AG04449 (cell line): Measurements from ENCODE around the gene RSRP1.

Source experiments
- CTCF ChIA-PET: fragments of 350-600 bp; formaldehyde crosslinking; extraction: SDS; loops from one replicate; lab custom pipeline; 2021; ENCODE audit warnings: antibody characterized with exemption; lab: Yijun Ruan, JAX
- POLR2A ChIA-PET: fragments of 400-600, 350-600 bp; formaldehyde crosslinking; extraction: SDS; loops from one replicate; lab custom pipeline; 2020; ENCODE audit warnings: antibody characterized with exemption, inconsistent platforms; lab: Yijun Ruan, JAX
- DNase-seq: peaks from one replicate; pipeline ENCODE4 v3.0.0-alpha.2; 2010; ENCODE audit warnings: low read depth, low spot score
- H3K4me3 ChIP-seq: 2 replicates; pipeline ENCODE4 v1.5.1; 2011; ENCODE audit warnings: low read depth, mild to moderate bottlenecking, control low read depth, low read length
- TF ChIP-seq, protein P1 (sequence below): IDR thresholded peaks from one replicate; pipeline ENCODE4 v1.5.1; 2011; ENCODE audit warnings: mild to moderate bottlenecking, moderate library complexity, low read length, control low read depth, inconsistent platforms; ENCODE audit not compliant: insufficient read depth; ENCODE audit errors: missing control alignments

The RSRP1 gene

DNA sequence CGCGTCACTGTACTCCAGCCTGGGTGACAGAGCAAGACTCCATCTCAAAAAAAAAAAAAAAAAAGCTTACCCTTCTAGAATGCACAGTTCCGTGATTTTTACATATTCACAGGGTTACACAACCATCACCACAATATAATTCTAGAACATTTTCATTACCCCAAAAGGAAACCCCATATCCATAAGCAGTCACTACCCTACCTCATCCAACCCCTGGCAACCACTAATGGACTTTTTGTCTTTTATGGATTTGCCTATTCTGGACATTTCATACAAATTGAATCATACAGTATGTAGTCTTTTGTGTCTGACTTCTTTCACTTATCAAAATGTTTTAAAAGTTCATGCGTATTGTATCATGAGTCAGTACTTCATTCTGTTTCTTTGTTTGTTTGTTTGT is 37.7 kb downstream of the RSRP1 start:
- no peak for DNase-seq
- ChIA-PET CTCF (no interaction called here), POLR2A (no interaction called here)
- H3K4me3 ChIP-seq, result no peak overlapping the region
- TF ChIP-seq, protein P1, sequence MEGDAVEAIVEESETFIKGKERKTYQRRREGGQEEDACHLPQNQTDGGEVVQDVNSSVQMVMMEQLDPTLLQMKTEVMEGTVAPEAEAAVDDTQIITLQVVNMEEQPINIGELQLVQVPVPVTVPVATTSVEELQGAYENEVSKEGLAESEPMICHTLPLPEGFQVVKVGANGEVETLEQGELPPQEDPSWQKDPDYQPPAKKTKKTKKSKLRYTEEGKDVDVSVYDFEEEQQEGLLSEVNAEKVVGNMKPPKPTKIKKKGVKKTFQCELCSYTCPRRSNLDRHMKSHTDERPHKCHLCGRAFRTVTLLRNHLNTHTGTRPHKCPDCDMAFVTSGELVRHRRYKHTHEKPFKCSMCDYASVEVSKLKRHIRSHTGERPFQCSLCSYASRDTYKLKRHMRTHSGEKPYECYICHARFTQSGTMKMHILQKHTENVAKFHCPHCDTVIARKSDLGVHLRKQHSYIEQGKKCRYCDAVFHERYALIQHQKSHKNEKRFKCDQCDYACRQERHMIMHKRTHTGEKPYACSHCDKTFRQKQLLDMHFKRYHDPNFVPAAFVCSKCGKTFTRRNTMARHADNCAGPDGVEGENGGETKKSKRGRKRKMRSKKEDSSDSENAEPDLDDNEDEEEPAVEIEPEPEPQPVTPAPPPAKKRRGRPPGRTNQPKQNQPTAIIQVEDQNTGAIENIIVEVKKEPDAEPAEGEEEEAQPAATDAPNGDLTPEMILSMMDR, result no peak

DNA sequence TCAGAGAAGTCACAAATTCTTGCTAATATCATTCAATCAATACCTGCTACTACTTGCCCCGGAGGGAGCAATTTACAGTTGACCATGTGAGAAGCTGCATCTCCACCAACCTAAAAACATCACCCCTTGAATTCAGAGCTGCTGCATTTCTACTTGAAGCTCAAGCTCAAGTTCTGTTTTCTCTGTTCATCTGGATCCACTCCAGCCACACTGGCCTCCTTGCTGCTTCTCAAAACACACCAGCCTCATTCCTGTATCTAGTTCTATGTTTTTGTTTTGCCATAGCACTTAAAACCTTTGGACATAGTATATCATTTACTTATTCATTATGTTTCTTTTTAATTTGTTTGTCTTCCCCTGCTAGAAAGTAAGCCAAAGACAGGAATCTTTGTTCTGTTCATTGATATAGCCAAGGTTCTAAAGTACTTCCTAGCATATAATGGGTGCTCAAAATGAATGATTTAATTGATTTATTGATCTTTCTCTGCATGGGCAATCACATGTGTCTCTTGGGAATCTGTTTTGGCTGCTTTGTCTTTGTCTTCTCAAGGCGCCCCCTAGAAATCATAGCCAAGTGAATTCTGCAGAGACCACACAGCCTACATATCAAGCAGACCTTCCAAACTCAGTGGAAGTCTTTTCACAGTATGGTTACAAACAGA is 38.6 kb downstream of the RSRP1 start:
- TF ChIP-seq, protein P1, result no peak
- ChIA-PET CTCF (interaction anchor here (1.0 to 1.2 kb wide), 2 partner anchors 9 to 14 kb away, joined by 3 read pairs; no protein-coding TSS in a partner anchor), POLR2A (no interaction called here)
- DNase-seq, result no peak
- no peak overlapping the region for H3K4me3 ChIP-seq

- TF ChIP-seq, protein P1, result no peak
- ChIA-PET CTCF (interaction anchor here (1.0 to 1.2 kb wide), 2 partner anchors 9 to 15 kb away, joined by 3 read pairs; no protein-coding TSS in a partner anchor), POLR2A (no interaction called here)
- H3K4me3 ChIP-seq, result no peak overlapping the region
- no peak for DNase-seq
Measured at GRCh38 chr1:25208092-25208491, 39.2 kb downstream of the RSRP1 start.

- ChIA-PET POLR2A (interaction anchor here (1.1 to 1.7 kb wide), 2 partner anchors 26 to 41 kb away, joined by 3 to 5 read pairs; partner anchors contain the start of genes RSRP1 and SYF2), CTCF (interaction anchor here (0.8 to 6.7 kb wide), 22 partner anchors 8 to 542 kb away, joined by 3 to 69 read pairs (median 7); partner anchors contain the start of gene SYF2)
- TF ChIP-seq, protein P1, result no peak
- no peak for DNase-seq
- no peak overlapping the region for H3K4me3 ChIP-seq
Measured at GRCh38 chr1:25206201-25206600, 41.1 kb downstream of the RSRP1 start.

DNA sequence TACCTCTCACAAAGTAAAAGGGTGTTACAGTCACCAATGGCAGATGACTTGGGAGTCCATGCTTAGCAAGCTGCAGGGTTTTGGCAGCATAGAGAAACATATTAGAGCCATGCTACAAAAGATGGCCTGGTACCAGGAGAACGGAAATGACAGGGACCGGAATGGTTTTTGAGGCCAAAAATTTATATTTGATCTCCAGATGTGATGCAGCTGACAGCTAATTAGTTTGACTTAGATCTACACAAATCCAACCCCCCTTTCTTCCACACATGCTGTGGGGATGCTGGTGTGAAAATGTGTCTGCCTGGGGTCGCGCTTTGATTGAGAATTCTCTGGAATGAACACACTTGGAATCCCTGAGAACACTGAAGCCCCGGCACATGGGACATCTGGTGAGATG is 41.5 kb downstream of the RSRP1 start:
- TF ChIP-seq, protein P1, result no peak
- POLR2A ChIA-PET, result interaction anchor here (1.1 to 1.7 kb wide), 3 partner anchors 27 to 98 kb away, joined by 3 to 5 read pairs (median 3); partner anchors contain the start of genes RSRP1 and SYF2
- CTCF ChIA-PET, result interaction anchor here (0.7 to 6.7 kb wide), 36 partner anchors 8 to 542 kb away, joined by 3 to 69 read pairs (median 6); partner anchors contain the start of gene SYF2
- H3K4me3 ChIP-seq, result no peak overlapping the region
- DNase-seq, result no peak
